CD8-positive, alpha-beta memory T cell (primary cell): ENCODE data around the gene DOCK1. TPM values are rescaled to one million over a fixed set of nuclear protein-coding genes. Genes with fewer than 3 reads are reported as not detected.
"Not testable (repeated sequence)": the region's sequence is repeated elsewhere in the genome, so short reads cannot be mapped to it uniquely, and the experiment has no call there.

Source experiments
- CTCF ChIA-PET: fragments of 350-600 bp; sonication (Branson Sonifier 250); formaldehyde crosslinking; loops from one replicate; lab custom pipeline; 2021; ENCODE audit warnings: antibody characterized with exemption; lab: Charles Lee
- POLR2A ChIA-PET: fragments of 350-600 bp; sonication (Branson Sonifier 250); formaldehyde crosslinking; loops from one replicate; lab custom pipeline; 2021; ENCODE audit warnings: antibody characterized with exemption; lab: Charles Lee
- DNase-seq, 5 donors: peaks; one replicate each; pipeline versions ENCODE4 v3.0.0 to v3.0.0-alpha.2; 2020 to 2022; ENCODE audit warnings: mixed read lengths in 1 of 5
- H3K27ac ChIP-seq: one replicate; pipeline ENCODE4 v1.7.0; 2013; ENCODE audit warnings: low read depth, mild to moderate bottlenecking, low read length, moderate library complexity
- H3K27me3 ChIP-seq: 2 replicates; pipeline ENCODE4 v1.7.0; 2013; ENCODE audit warnings: low read length, mild to moderate bottlenecking; ENCODE audit not compliant: insufficient read depth, poor library complexity, severe bottlenecking
- H3K36me3 ChIP-seq: 2 replicates; pipeline ENCODE4 v1.7.0; 2013; ENCODE audit warnings: mild to moderate bottlenecking, low read length, moderate library complexity; ENCODE audit not compliant: insufficient read depth
- H3K4me1 ChIP-seq: 2 replicates; pipeline ENCODE4 v1.7.0; 2013; ENCODE audit warnings: mild to moderate bottlenecking, low read length, moderate library complexity; ENCODE audit not compliant: insufficient read depth
- H3K4me3 ChIP-seq: 2 replicates; pipeline ENCODE4 v1.7.0; 2013; ENCODE audit warnings: mild to moderate bottlenecking, low read length
- H3K9me3 ChIP-seq: 2 replicates; pipeline ENCODE4 v1.7.0; 2013; ENCODE audit warnings: mild to moderate bottlenecking, low read length
- H3K27ac Mint-ChIP-seq, 8 donors: one replicate each; pipeline ENCODE4 v1.8.0; 2020 to 2021; ENCODE audit warnings: mixed read lengths in 8 of 8, mild to moderate bottlenecking in 6 of 8, inconsistent platforms in 3 of 8, moderate library complexity in 3 of 8
- H3K27me3 Mint-ChIP-seq, 2 donors: one replicate each; pipeline ENCODE4 v1.8.0; 2020 to 2021; ENCODE audit warnings: mixed read lengths in 2 of 2, mild to moderate bottlenecking in 1 of 2, moderate library complexity in 1 of 2
- H3K36me3 Mint-ChIP-seq, 3 donors: one replicate each; pipeline ENCODE4 v1.8.0; 2020 to 2021; ENCODE audit warnings: mixed read lengths in 3 of 3, inconsistent platforms in 1 of 3, mild to moderate bottlenecking in 1 of 3
- H3K4me1 Mint-ChIP-seq, 3 donors: one replicate each; pipeline ENCODE4 v1.8.0; 2020 to 2021; ENCODE audit warnings: mixed read lengths in 3 of 3, inconsistent platforms in 1 of 3, mild to moderate bottlenecking in 1 of 3
- H3K4me3 Mint-ChIP-seq, 7 donors: one replicate each; pipeline ENCODE4 v1.8.0; 2020 to 2021; ENCODE audit warnings: mixed read lengths in 7 of 7, mild to moderate bottlenecking in 6 of 7, moderate library complexity in 4 of 7, inconsistent platforms in 2 of 7
- H3K9me3 Mint-ChIP-seq, 5 donors: one replicate each; pipeline ENCODE4 v1.8.0; 2020 to 2022; ENCODE audit warnings: mixed read lengths in 5 of 5, mild to moderate bottlenecking in 3 of 5, moderate library complexity in 2 of 5, inconsistent platforms in 1 of 5
- polyA plus RNA-seq: library from polyadenylated mRNA; unstranded; fragments of 300-500 nt; fragmentation: Illumina TruSeq; gene quantifications from one replicate; pipeline ENCODE4 v1.2.3, GENCODE V29; 2021
- total RNA-seq, 2 experiments: library from RNA; stranded (reverse); gene quantifications; one replicate each; pipeline ENCODE4 v1.2.3, GENCODE V29; 2021

DOCK1 gene
- total and polyA plus RNA-seq, 3 experiments from 2014 or later = 0.16 to 0.18 TPM; not detected in 1

- POLR2A ChIA-PET = no interaction called here
- H3K9me3 Mint-ChIP-seq = peaks cover 6 to 9% (median 7%) of the 10 kb centered on the region in 5 donors
- Histone ChIP-seq H3K27ac (no peak overlapping the region), H3K9me3 (no peaks in the 10 kb centered on the region), H3K4me1 (no peaks in the 10 kb centered on the region), H3K27me3 (no peaks in the 10 kb centered on the region), H3K36me3 (no peaks in the 10 kb centered on the region), H3K4me3 (no peak overlapping the region)
- CTCF ChIA-PET = no interaction called here
- no peaks in the 10 kb centered on the region for H3K4me1 Mint-ChIP-seq
- H3K36me3 Mint-ChIP-seq = peaks cover 0 to 1% (median 0%) of the 10 kb centered on the region in 3 donors
- DNase-seq = no peak
- H3K27ac Mint-ChIP-seq = no peak overlapping the region
- H3K4me3 Mint-ChIP-seq = no peak overlapping the region
- H3K27me3 Mint-ChIP-seq = peaks cover 0 to 1% of the 10 kb centered on the region in 2 donors
Observed at GRCh38 chr10:126877390-126877789, 27.8 kb upstream of the DOCK1 start.

GRCh38 chr10:126878594-126878993 lies 26.6 kb upstream of the DOCK1 start:
- Mint-ChIP-seq H3K9me3 (peaks cover 5 to 9% (median 7%) of the 10 kb centered on the region in 5 donors), H3K27ac (no peak overlapping the region), H3K27me3 (peaks cover 0 to 1% of the 10 kb centered on the region in 2 donors), H3K4me3 (no peak overlapping the region), H3K4me1 (no peaks in the 10 kb centered on the region), H3K36me3 (peaks cover 0 to 1% (median 0%) of the 10 kb centered on the region in 3 donors)
- H3K4me1 ChIP-seq = no peaks in the 10 kb centered on the region
- no peak overlapping the region for H3K27ac ChIP-seq
- H3K9me3 ChIP-seq = no peaks in the 10 kb centered on the region
- H3K27me3 ChIP-seq = no peaks in the 10 kb centered on the region
- ChIA-PET POLR2A (no interaction called here), CTCF (no interaction called here)
- H3K36me3 ChIP-seq = no peaks in the 10 kb centered on the region
- DNase-seq = no peak
- H3K4me3 ChIP-seq = no peak overlapping the region

- H3K27me3 ChIP-seq = no peaks in the 10 kb centered on the region
- Mint-ChIP-seq H3K4me3 (no peak overlapping the region), H3K9me3 (peaks cover 4 to 9% (median 6%) of the 10 kb centered on the region in 5 donors), H3K27me3 (peaks cover 0 to 1% of the 10 kb centered on the region in 2 donors), H3K27ac (no peak overlapping the region), H3K36me3 (peaks cover 0 to 1% (median 0%) of the 10 kb centered on the region in 3 donors), H3K4me1 (no peaks in the 10 kb centered on the region)
- POLR2A ChIA-PET = no interaction called here
- no peak for DNase-seq
- CTCF ChIA-PET = no interaction called here
- H3K9me3 ChIP-seq = no peaks in the 10 kb centered on the region
- H3K36me3 ChIP-seq = no peaks in the 10 kb centered on the region
- H3K27ac ChIP-seq = no peak overlapping the region
- no peak overlapping the region for H3K4me3 ChIP-seq
- H3K4me1 ChIP-seq = no peaks in the 10 kb centered on the region
Observed at GRCh38 chr10:126880926-126881325, 24.3 kb upstream of the DOCK1 start.

GRCh38 chr10:126882055-126882454 lies 23.2 kb upstream of the DOCK1 start:
- H3K27me3 ChIP-seq, H3K4me3 Mint-ChIP-seq, POLR2A ChIA-PET, CTCF ChIA-PET, H3K4me1 ChIP-seq, H3K36me3 Mint-ChIP-seq, H3K4me1 Mint-ChIP-seq, H3K4me3 ChIP-seq, DNase-seq, H3K9me3 Mint-ChIP-seq, H3K27me3 Mint-ChIP-seq, H3K27ac Mint-ChIP-seq, H3K36me3 ChIP-seq, H3K9me3 ChIP-seq, H3K27ac ChIP-seq: not testable (repeated sequence)

GRCh38 chr10:126888436-126888835 lies 16.8 kb upstream of the DOCK1 start:
- DNase-seq, H3K4me3 Mint-ChIP-seq, H3K4me1 Mint-ChIP-seq, POLR2A ChIA-PET, H3K27me3 Mint-ChIP-seq, CTCF ChIA-PET, H3K9me3 Mint-ChIP-seq, H3K36me3 Mint-ChIP-seq, H3K27ac ChIP-seq, H3K4me3 ChIP-seq, H3K4me1 ChIP-seq, H3K36me3 ChIP-seq, H3K27me3 ChIP-seq, H3K27ac Mint-ChIP-seq, H3K9me3 ChIP-seq: not testable (repeated sequence)

GRCh38 chr10:126889421-126889820 lies 15.8 kb upstream of the DOCK1 start:
- Mint-ChIP-seq H3K27ac (no peak overlapping the region), H3K9me3 (peaks cover 0 to 7% (median 2%) of the 10 kb centered on the region in 5 donors), H3K4me1 (no peaks in the 10 kb centered on the region), H3K36me3 (no peaks in the 10 kb centered on the region), H3K27me3 (no peaks in the 10 kb centered on the region), H3K4me3 (no peak overlapping the region)
- H3K9me3 ChIP-seq = no peaks in the 10 kb centered on the region
- ChIA-PET POLR2A (no interaction called here), CTCF (no interaction called here)
- no peak for DNase-seq
- H3K36me3 ChIP-seq = no peaks in the 10 kb centered on the region
- H3K27ac ChIP-seq = no peak overlapping the region
- no peak overlapping the region for H3K4me3 ChIP-seq
- H3K4me1 ChIP-seq = no peaks in the 10 kb centered on the region
- H3K27me3 ChIP-seq = no peaks in the 10 kb centered on the region

- H3K27me3 Mint-ChIP-seq, H3K27ac Mint-ChIP-seq, CTCF ChIA-PET, H3K9me3 ChIP-seq, H3K4me1 Mint-ChIP-seq, H3K36me3 Mint-ChIP-seq, POLR2A ChIA-PET, H3K27me3 ChIP-seq, H3K4me3 ChIP-seq, H3K27ac ChIP-seq, DNase-seq, H3K9me3 Mint-ChIP-seq, H3K36me3 ChIP-seq, H3K4me3 Mint-ChIP-seq, H3K4me1 ChIP-seq: not testable (repeated sequence)
Observed at GRCh38 chr10:126890797-126891196, 14.4 kb upstream of the DOCK1 start.

GRCh38 chr10:126892226-126893175 lies 12.7 kb upstream of the DOCK1 start:
- no peak for DNase-seq
- H3K36me3 Mint-ChIP-seq = no peaks in the 10 kb centered on the region
- H3K27me3 Mint-ChIP-seq = no peaks in the 10 kb centered on the region
- POLR2A ChIA-PET = no interaction called here
- H3K27me3 ChIP-seq = no peaks in the 10 kb centered on the region
- H3K36me3 ChIP-seq = no peaks in the 10 kb centered on the region
- no peak overlapping the region for H3K27ac Mint-ChIP-seq
- no peak overlapping the region for H3K4me3 Mint-ChIP-seq
- CTCF ChIA-PET = no interaction called here
- no peak overlapping the region for H3K27ac ChIP-seq
- no peak overlapping the region for H3K4me3 ChIP-seq
- no peaks in the 10 kb centered on the region for H3K4me1 Mint-ChIP-seq
- H3K9me3 ChIP-seq = no peaks in the 10 kb centered on the region
- peaks cover 0 to 12% (median 8%) of the 10 kb centered on the region in 5 donors for H3K9me3 Mint-ChIP-seq
- H3K4me1 ChIP-seq = no peaks in the 10 kb centered on the region
